Smooth muscle cell (in vitro differentiated cells): Measurements from ENCODE around the gene ARFGAP1. TPM values are rescaled to one million over a fixed set of nuclear protein-coding genes. Genes with fewer than 3 reads are reported as not detected.

Source experiments
- DNase-seq: peaks from one replicate; lab custom pipeline; 2025; ENCODE audit not compliant: unreplicated experiment; lab: John Stamatoyannopoulos, UW
- H2AFZ ChIP-seq: fragments of 200-600 bp; sonication (generic); 2 replicates; pipeline ENCODE4 v1.6.0; 2016; ENCODE audit warnings: antibody characterized with exemption, low read depth, mild to moderate bottlenecking
- H3F3A ChIP-seq: fragments of 200-600 bp; sonication (generic); 2 replicates; pipeline ENCODE4 v1.6.0; 2017; ENCODE audit warnings: antibody characterized with exemption, low read depth
- H3K27ac ChIP-seq: fragments of 200-600 bp; sonication (generic); 2 replicates; pipeline ENCODE4 v1.5.1; 2016; ENCODE audit warnings: low read depth, mild to moderate bottlenecking
- H3K27me3 ChIP-seq: fragments of 200-600 bp; sonication (generic); 2 replicates; pipeline ENCODE4 v1.6.1; 2016; ENCODE audit warnings: low read depth, mild to moderate bottlenecking
- H3K36me3 ChIP-seq: fragments of 200-600 bp; sonication (generic); 2 replicates; pipeline ENCODE4 v1.5.1; 2016; ENCODE audit warnings: low read depth
- H3K4me1 ChIP-seq: fragments of 200-600 bp; sonication (generic); 2 replicates; pipeline ENCODE4 v1.5.1; 2016; ENCODE audit warnings: low read depth
- H3K4me2 ChIP-seq: fragments of 200-600 bp; sonication (generic); 2 replicates; pipeline ENCODE4 v1.6.0; 2016; ENCODE audit warnings: mild to moderate bottlenecking
- H3K4me3 ChIP-seq: fragments of 200-600 bp; sonication (generic); 2 replicates; pipeline ENCODE4 v1.5.1; 2016; ENCODE audit warnings: mild to moderate bottlenecking
- H3K79me2 ChIP-seq: fragments of 200-600 bp; sonication (generic); 2 replicates; pipeline ENCODE4 v1.6.0; 2016; ENCODE audit warnings: low read depth, mild to moderate bottlenecking
- H3K9ac ChIP-seq: fragments of 200-600 bp; sonication (generic); 2 replicates; pipeline ENCODE4 v1.6.0; 2016; ENCODE audit warnings: low read depth
- H3K9me3 ChIP-seq: fragments of 200-600 bp; sonication (generic); replicated peaks from 2 replicates; pipeline ENCODE4 v1.5.1; 2016; ENCODE audit warnings: low read depth
- H4K20me1 ChIP-seq: fragments of 200-600 bp; sonication (generic); 2 replicates; pipeline ENCODE4 v1.6.0; 2016; ENCODE audit warnings: low read depth
- WGBS: methylation state at CpG from one replicate; pipeline ENCODE4 v1.1.7; 2016; ENCODE audit warnings: low lambda C conversion rate; 5-methylcytosine and 5-hydroxymethylcytosine counted together
- polyA plus RNA-seq: library from polyadenylated mRNA; unstranded; fragments of >200 nt; fragmentation: Nextera tagmentation; extraction: Ambion mirVana; gene quantifications from 2 replicates; pipeline ENCODE4 v1.2.1, GENCODE V29; 2016
- total RNA-seq: library from RNA; depleted of rRNA; stranded (reverse); fragments of >200 nt; gene quantifications from 2 replicates; pipeline ENCODE4 v1.2.3, GENCODE V29; 2014
- TF ChIP-seq, protein P1 (sequence below): fragments of 200-600 bp; sonication (generic); IDR thresholded peaks from 2 replicates; pipeline ENCODE4 v1.5.1; 2017; ENCODE audit warnings: borderline replicate concordance, mild to moderate bottlenecking, antibody characterized with exemption; ENCODE audit not compliant: insufficient read depth, poor library complexity, severe bottlenecking

Gene ARFGAP1
- total and polyA plus RNA-seq, 2 experiments from 2014 or later, result 101 to 169 TPM

DNA sequence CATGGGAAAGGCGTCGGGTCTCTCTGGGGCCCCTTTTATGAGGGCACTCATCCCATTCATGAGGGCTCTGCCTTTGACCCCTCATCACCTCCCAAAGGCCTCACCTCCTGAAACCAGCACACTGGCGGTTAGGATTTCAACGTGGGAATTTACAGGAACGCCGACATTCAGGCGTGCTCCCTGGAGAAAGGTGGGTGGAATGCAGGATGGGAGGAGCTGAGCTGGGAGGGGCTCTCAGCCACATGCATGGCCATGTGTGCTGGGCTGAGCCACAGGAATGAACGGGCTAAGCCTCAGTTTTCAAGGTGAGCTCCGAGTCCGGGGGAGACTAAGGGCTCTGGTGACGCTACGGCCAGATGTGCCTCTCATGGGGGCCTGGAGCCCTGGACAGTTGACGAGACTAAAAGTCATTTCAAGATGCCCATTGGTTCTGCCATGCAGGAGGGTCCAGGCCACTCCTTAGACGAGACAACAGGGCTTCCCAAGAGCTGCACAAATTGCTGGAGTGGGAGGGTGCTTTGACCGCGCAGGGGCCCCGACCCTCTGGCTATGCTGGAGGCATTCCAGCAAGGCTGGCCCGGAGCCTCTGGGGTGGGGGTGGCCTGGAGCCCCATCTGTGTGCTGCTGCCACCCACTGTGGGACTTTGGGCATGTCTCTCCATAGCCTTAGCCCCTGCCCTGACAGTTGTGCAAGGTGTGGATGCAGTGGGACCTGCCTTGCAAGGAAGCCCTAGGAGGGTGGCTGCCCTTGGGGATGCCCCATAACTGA lies 3.8 kb upstream of the ARFGAP1 start:
- Histone ChIP-seq H3K4me3 (no peak overlapping the region), H3K36me3 (no peaks in the 10 kb centered on the region), H3K79me2 (peaks cover 25% of the 10 kb centered on the region), H3K9ac (no peak overlapping the region), H4K20me1 (peaks cover 8% of the 10 kb centered on the region), H3F3A (peaks cover 9% of the 10 kb centered on the region), H3K27me3 (no peaks in the 10 kb centered on the region), H3K4me1 (peaks cover 16% of the 10 kb centered on the region), H3K4me2 (peak overlapping the region; percentile 48), H3K9me3 (no peaks in the 10 kb centered on the region), H3K27ac (peak overlapping the region; percentile 34), H2AFZ (no peak overlapping the region)
- DNase-seq, result no peak
- TF ChIP-seq, protein P1, sequence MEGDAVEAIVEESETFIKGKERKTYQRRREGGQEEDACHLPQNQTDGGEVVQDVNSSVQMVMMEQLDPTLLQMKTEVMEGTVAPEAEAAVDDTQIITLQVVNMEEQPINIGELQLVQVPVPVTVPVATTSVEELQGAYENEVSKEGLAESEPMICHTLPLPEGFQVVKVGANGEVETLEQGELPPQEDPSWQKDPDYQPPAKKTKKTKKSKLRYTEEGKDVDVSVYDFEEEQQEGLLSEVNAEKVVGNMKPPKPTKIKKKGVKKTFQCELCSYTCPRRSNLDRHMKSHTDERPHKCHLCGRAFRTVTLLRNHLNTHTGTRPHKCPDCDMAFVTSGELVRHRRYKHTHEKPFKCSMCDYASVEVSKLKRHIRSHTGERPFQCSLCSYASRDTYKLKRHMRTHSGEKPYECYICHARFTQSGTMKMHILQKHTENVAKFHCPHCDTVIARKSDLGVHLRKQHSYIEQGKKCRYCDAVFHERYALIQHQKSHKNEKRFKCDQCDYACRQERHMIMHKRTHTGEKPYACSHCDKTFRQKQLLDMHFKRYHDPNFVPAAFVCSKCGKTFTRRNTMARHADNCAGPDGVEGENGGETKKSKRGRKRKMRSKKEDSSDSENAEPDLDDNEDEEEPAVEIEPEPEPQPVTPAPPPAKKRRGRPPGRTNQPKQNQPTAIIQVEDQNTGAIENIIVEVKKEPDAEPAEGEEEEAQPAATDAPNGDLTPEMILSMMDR, result no peak
- WGBS, result 50% methylated on average over 18 of the region's 18 CpGs

DNA sequence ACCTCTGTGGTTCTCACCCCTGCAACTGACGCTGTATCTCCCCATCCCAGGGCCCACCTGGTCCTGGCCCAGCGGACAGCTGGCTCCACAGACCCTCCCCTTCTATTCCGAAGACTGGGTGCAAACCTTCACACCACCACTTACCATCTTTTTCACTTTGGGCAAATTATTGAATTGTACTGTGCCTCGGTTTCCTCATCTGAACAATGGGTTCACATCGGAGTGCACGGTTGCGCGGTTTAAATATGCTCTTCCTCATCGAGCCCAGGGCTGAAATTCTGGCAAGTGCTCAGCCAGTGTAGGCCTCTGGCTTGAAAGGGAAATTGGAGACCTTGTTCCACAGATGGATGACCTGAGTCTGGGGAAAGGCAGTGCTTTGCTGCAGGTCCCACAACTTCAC lies 2.9 kb upstream of the ARFGAP1 start:
- Histone ChIP-seq H3K79me2 (peaks cover 33% of the 10 kb centered on the region), H3K4me2 (no peak overlapping the region), H3K36me3 (no peaks in the 10 kb centered on the region), H3K9ac (no peak overlapping the region), H4K20me1 (peaks cover 16% of the 10 kb centered on the region), H2AFZ (no peak overlapping the region), H3K9me3 (no peaks in the 10 kb centered on the region), H3K4me1 (peaks cover 23% of the 10 kb centered on the region), H3K27me3 (no peaks in the 10 kb centered on the region), H3F3A (peaks cover 9% of the 10 kb centered on the region), H3K4me3 (no peak overlapping the region), H3K27ac (no peak overlapping the region)
- no peak for DNase-seq
- 97% methylated on average over 9 of the region's 9 CpGs for WGBS
- TF ChIP-seq, protein P1, result no peak

DNA sequence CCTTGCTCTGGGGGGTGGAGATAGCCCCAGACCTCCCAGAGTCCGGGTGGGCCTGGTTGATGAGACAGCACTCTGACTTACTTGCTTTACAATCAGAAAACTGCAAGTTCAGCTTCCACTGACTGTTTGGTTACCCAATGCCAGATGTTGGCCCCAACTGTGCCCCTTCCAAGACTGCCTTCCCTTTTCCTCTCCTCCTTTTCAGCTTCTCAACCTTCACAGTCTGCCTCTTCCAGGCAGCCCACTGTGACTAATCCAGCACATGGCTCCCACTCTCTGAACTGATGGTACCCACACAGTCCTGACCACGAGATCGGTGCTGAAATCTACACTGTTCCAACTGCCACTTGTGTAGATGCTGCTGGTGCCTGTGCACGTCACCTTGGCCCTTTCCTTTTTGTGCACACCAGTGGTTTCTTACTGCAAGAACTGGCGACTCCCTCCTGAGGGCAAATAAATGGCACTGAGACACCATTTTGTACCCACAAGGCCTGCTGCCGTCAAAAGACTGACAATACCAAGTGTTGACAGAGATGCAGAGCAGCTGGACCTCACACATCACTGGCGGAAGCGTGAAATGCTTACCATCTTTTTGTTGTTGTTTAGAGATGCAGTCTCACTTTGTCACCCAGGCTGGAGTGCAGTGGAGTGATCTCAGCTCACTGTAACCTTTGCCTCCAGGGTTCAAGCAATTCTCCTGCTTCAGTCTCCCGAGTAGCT lies 1.8 kb upstream of the ARFGAP1 start:
- no peak for DNase-seq
- Histone ChIP-seq H3K79me2 (peaks cover 44% of the 10 kb centered on the region), H3F3A (peaks cover 9% of the 10 kb centered on the region), H3K9ac (no peak overlapping the region), H2AFZ (no peak overlapping the region), H3K27ac (no peak overlapping the region), H3K9me3 (no peaks in the 10 kb centered on the region), H3K4me2 (no peak overlapping the region), H3K27me3 (no peaks in the 10 kb centered on the region), H4K20me1 (peaks cover 27% of the 10 kb centered on the region), H3K4me1 (peaks cover 23% of the 10 kb centered on the region), H3K36me3 (no peaks in the 10 kb centered on the region), H3K4me3 (no peak overlapping the region)
- TF ChIP-seq, protein P1, result no peak
- WGBS, result 89% methylated on average over 9 of the region's 9 CpGs
